NCI-H774 (cell line): ENCODE data around the gene FOXO1.

ENCODE experiments used
- DNase-seq: peaks from one replicate; lab custom pipeline; 2025; lab: John Stamatoyannopoulos, UW

Gene FOXO1

GRCh38 chr13:40604135-40604534 lies 62.3 kb downstream of the FOXO1 start:
- DNase-seq, result no peak

DNA sequence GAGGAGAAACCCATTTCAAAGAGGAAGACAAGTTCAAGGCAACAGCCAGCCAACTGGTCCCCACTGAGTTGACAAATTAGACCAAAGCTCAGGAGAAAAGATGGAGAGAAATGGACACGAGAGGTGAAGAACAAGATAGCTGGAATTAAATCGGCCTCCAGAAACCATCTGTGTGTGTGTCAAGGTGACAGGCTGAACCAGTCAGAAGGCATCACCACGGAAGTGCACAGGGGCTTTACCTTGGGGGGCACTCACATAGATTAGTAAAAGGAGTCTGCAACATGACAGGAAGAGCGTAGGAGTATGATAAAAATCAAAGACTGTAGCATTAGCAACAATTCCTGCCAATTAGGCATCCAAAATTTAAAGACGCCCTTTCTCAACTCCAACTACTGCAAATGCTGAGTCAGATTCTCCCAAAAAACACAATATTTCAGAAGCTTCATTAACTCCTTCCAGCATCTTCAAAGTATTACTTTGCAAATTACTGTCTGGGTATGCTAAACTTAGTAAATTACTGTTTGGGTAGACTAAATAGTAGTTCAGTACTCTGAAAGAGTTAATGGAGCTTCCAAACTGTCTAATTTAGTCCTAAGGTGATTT lies 66.2 kb downstream of the FOXO1 start:
- no peak for DNase-seq

DNA sequence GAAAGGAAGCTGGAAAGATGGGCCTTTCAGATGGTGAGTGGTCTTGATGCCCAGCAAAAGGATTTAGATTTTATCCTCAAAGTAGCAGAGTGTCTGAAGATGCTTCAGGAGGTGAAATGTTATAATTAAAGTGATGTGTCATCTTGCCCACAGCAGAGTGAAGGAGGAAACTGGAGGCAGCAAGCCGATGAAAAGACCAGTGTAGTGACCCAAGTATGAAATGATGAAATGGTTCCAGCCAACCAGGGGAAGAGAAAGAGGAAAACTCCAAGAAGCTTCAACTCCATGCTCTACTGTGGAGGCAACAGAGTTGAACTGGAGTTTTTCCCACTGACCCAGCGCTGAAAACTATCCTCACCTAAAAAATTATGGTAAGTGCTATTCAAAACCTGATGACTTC lies 66.7 kb downstream of the FOXO1 start:
- no peak for DNase-seq

- DNase-seq, result no peak
These were observed 67.3 kb downstream of the FOXO1 start for GRCh38 chr13:40599124-40599523.

DNA sequence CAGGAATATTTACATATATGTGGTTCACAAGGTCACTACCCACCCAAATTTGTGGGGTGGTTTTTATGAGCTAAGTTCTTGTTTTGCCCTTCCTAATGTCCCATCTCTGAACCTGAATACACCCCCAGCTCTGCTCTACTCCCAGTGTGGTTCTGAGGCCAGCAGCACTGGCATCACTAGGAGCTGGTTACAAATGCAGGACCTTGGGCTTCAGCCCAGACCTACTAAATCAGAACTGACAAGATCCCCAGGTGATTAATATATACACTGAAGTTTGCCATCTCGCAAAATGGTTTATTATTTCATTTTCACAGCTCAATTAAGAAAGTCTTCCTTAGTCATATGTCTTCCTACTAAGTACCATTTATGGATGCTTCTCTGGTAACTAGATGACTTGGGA lies 67.9 kb downstream of the FOXO1 start:
- DNase-seq, result no peak

- DNase-seq, result no peak
These were observed 68.6 kb downstream of the FOXO1 start for GRCh38 chr13:40597735-40598365.

DNA sequence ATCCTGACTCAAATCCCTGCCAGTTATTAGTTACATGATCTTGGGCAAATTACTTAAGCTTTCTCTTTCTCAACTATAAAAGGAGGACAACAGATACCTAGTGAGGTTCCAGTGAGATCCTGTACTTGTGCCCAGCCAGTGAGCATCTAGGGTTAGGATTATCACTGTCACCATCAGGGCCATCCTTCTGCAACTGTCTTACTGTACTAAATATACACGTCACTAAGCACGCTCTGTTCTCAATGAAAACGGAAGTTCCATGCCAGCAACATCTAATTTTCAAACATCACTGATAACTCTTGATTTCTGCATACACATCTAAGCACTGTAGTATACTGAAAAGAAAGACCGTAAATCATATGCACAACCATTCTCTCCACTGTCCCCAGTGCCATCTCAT lies 70.0 kb downstream of the FOXO1 start:
- DNase-seq, result no peak

GRCh38 chr13:40595693-40596092 lies 70.7 kb downstream of the FOXO1 start:
- no peak for DNase-seq

GRCh38 chr13:40592035-40592434 lies 74.4 kb downstream of the FOXO1 start:
- no peak for DNase-seq

DNA sequence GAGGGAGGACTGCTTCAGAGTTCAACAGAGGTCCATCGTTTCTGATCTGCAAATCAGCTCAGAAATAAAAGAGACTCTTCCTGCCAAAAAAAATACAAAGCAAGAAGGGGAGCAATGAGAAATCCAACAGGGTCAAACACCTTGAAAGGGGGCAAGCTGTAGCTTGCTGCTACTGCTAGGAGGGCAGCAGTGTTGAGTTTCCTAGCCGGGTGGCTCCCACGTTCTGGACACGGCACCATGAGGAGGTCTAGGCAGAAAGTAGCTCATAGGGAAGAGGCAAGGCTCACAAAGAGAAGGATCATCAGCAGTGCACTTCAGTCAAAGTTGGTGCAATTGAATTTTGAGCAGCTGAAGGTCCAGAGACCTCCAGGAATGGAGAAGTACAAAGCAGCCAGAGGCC lies 75.3 kb downstream of the FOXO1 start:
- no peak for DNase-seq

- DNase-seq, result no peak
These were observed 76.2 kb downstream of the FOXO1 start for GRCh38 chr13:40590112-40590862.

DNA sequence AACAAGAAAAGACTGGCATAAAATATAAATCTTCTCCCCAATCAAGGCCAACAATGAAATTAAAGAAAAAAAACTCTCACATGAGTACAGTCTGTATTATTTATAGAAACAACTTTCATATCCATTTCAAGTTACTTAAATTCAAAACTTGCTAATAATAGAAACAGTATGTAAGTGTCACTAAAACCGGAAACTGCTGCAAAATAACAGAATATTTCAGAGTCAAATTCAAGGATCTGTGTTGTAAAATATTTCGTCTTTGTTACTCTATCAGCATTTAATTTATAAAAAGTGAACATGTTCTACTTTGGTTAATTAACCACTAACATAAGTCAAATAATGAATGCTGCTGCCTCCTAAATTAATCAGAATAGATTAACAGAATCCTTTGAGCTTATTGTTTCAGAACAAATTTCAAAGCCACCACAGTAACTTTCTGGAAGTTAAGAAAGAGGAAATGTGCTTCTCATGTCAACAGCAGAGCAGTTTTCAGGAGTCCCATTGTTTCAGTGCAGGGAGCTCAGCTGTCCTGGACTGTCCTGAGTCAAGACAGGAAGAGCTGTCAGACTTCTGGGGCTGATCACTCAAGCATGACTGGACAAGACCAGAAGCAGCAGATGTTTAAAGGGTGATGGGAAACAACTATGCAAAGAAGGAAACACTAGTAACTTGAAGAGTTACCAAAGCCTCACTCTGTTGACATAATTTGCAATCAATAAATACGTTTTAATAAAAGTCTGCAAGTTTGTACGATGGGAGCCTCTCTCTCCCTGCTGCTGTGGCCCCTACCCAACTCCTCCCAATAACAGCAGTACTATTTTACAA lies 76.9 kb downstream of the FOXO1 start:
- DNase-seq, result no peak

DNA sequence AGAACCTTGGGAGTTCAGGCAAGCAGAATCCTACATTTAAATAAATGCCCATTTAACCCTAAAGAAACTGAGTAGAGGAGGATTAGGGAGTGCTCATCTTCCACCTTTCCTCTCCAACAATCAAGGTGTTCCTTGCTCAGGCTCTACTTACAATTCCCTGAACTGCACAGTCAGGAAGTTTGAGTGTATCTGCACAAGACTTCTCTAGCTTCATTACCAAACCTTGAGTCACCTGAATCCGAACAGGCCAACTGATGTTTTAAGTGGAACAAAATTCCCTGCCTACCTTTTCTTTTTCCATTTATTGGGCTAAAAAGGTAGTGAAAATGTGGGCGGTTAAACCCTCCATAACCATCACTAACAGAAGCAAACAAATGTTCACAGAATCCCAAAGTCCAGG lies 78.3 kb downstream of the FOXO1 start:
- DNase-seq, result no peak

DNA sequence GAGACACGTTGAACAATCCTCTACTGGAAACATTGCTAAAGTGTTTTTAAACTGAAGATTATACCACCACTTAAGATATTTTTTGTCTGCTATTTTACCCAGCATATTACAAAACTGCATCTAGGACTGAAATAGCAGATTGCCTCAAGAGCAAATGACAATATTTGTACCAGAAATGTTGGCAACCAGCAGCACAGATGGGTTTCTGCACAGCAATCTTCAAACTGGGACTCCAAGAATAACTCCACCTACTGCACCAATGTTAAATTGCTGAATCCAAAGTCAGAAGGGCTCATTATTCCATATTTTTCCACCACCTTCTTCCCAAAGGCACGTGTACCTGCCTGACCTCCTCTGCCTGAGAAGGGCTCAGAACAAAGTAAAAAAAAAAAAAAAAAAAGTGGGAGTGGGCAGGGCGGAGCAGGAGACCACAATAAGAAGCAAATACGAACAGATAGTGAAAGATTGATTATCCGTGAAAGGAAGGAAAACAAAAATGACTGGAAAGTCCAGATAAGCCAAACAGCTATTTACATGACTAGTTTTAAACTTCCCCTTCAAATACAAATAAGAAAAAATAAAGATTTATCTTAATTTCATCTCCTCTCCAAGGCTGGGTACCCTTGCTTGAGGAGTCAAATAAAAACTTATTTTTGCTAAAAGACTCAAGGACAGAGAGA lies 79.4 kb downstream of the FOXO1 start:
- DNase-seq, result no peak

DNA sequence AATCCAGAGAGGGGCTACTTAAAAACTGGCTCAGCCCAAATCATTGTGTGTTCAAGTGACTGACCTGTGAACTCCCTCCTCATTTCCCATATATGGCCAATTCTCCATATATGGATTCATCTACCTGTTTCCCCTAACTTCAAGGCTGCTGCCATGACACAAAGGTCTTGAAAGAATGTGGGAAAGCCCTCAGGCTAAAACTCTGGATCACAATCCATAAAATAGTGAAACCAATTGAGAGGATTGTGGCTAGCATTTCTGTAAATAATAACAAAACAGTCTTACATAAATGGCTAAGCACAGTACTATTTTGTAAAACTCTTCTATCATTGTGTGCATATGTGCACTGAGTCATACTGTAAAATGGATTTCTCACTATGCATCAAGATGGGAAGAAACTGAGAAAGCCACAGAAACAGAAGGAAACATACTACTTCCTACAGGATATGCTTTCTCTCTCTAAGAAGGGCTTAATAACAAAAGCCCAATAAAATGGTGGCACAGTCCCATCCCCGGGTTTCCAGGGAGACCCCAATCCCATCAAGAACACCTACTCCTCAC lies 80.5 kb downstream of the FOXO1 start:
- DNase-seq, result no peak

GRCh38 chr13:40583738-40584137 lies 82.7 kb downstream of the FOXO1 start:
- no peak for DNase-seq

DNA sequence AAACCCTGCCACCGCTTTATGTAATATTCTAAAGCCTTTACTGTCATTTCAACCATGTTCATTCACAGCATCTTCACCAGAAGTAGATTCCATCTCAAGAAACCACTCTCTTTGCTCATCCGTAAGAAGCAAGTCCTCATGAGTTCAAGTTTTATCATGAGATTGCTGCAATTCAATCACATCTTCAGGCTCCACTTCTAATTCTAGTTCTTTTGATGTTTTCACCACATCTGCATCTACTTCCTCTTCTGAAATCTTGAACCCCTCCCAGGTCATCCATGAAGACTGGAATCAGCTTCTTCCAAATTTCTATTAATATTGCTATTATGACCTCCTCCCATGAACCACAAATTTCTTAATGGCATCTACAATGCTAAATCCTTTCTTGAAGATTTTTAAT lies 83.9 kb downstream of the FOXO1 start:
- no peak for DNase-seq

DNA sequence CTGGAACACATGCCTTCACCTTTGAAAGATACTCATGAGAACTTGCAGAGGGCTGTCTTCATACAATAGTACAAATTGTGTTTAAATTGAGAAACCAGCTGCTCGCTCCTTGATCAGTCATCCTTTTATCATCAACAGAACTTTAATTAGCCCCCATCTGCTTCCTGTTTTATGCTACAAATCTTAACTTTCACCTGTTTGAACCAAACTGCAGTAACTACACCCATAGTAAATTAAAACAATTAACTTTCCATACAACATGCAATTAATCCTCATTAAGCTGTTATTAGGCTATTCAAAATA lies 85.2 kb downstream of the FOXO1 start:
- DNase-seq, result no peak

DNA sequence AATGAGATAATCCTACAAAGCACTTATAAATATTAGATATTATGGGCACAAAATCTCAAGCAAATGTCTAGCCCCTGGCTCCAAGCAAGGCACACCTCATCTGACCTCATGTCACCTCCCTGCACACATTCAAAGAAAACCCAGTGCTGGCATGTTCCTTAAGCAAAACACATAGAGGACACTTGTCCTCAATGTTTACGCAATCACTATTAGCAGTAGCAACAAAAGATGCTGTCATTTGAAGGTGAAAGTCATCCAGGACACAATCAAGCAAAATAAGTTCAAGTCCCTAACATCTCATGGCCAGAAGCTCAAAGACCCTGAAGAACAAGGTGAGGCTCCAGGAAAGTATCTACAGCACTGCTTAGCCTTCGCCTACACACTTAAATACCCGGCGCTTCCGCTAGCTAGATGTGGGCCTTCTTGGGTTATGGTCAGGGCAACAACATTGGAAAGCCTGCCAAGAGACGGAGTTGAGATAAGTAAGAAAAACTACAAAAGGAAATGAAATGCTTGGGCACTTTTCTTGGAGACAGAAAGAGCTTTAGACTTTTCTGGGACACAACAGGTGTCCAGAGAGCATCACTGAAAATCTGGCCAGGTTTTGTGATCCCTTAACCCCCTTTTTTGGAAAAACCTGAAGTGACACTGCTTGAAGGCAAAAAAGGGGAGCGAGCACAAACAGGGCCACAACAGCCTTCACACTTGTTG lies 85.7 kb downstream of the FOXO1 start:
- DNase-seq, result no peak

DNA sequence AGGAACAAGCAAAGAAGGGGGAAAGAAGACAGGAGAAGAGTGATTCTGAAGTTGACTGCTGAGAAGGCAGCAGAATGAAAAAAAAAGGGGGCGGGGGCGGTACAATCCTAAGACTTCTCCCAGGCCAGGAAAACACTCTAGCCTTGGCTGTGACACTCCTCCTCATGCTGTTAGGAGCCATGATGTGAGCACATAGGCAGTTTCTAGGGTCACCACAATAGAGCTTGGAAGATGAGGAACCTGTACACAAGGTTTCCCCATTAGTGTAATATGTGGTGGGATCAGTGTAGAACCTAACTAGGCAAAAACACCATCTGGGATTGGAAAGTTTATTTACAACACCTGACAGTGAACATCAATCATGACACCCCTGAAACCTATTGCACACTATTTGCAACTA lies 86.9 kb downstream of the FOXO1 start:
- DNase-seq, result no peak

DNA sequence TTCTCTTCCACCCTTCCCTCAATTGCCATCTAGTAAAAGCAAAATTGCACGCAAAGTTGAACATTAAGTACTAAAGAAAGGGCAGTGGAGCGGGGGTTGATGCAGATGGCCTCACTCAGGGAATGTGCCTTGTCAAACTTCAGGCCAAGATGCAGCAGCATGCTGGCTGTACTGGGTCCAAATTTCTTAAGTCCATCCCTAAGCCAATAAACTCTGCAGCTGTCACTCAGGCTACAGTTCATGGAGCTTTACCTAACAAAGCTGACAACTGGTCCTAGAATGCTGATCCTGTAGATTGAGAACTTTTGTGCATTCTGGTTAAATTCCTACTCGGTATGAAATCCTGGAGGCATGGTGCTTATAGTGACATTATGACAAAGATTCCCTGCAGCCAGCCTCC lies 88.4 kb downstream of the FOXO1 start:
- no peak for DNase-seq
